HG03460 (cell line): ENCODE measurements around the gene HIKESHI.
A peak's percentile ranks its signal among the peaks of the same experiment; 100 is the strongest.
"Not testable (repeated sequence)": the region's sequence is repeated elsewhere in the genome, so short reads cannot be mapped to it uniquely, and the experiment has no call there.

Experiments
- ATAC-seq: cut with Tn5 transposase; IDR thresholded peaks from one replicate; pipeline ENCODE4 v1.9.1; 2021; ENCODE audit not compliant: unreplicated experiment

HIKESHI gene

GRCh38 chr11:86292912-86293616 is 9.0 kb upstream of the HIKESHI start:
- peak; percentile 52 for ATAC-seq

DNA sequence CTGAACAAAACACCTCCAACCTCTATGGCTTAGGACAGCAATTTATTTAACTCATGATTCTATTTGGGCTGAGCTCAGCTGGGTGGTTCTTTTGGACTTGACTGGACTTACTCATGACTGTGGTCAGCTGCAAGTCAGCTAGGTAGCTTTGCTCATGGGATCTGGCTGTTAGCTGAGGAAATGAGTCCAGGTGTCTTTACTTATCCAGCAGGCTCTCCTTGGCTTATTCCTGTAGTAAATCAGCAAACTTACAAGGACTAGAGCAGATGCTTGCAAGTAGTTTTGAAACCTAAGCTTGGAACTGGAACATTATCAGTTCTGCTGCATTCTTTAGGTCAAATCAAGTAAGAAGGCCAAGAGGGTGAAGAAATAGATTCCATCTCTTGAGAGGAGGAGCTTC is 8.0 kb upstream of the HIKESHI start:
- no peak for ATAC-seq

- ATAC-seq, result peak; percentile 16
These were observed 323 bp upstream of the HIKESHI start for GRCh38 chr11:86301742-86302091.

DNA sequence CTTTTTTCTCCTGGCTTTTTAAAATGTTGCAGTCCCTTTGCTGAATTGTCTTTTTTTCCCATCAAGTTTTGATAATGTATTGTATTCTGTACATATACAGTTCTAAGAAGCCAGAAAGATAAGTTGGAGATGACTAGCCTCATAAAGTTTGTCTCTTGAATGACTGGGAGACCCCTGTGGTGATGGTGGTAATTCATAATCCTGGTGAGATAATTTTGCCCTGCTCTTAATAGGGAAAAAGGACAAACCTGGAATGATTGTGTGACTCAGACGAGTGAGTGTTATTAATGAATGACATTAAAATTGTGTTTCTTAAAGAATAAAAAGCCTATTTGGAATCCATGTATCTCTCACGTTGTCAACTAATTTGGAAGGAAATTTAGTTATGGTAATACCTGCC is 1.2 kb downstream of the HIKESHI start:
- no peak for ATAC-seq

- ATAC-seq, result not testable (repeated sequence)
These were observed 6.7 kb downstream of the HIKESHI start for GRCh38 chr11:86308710-86309109.

GRCh38 chr11:86313793-86314192 is 11.8 kb downstream of the HIKESHI start:
- ATAC-seq, result no peak

GRCh38 chr11:86314636-86315035 is 12.6 kb downstream of the HIKESHI start:
- no peak for ATAC-seq

DNA sequence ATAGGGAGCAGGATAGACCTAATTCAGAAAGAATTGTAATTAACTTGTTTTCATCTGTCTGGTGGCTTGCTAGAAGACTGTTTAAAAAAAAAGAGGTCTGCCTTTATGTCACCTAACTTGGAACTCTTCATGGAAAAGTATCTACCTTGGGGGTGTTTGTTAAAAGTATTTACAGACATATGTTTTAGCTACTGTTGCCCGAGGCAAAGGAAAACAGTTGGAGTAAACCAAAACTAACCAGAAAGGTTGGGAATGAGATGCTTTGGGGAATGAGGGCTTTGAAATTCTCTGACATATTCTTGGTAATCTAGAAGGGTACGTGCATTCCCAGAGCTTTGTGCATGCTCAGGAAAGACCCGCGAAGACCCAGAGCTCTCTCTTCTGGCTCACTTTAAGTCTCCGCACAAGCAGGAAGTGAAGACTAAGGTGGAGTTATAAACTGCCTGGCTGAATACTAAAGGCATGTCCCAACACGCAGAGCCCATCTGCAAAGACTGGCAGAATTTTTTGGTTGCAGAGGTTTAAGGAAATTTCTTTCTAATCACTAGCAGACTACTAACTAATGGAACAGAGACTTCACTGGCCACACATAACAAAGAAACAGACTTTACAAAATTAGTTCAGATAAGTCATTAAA is 33.2 kb downstream of the HIKESHI start:
- ATAC-seq, result no peak

DNA sequence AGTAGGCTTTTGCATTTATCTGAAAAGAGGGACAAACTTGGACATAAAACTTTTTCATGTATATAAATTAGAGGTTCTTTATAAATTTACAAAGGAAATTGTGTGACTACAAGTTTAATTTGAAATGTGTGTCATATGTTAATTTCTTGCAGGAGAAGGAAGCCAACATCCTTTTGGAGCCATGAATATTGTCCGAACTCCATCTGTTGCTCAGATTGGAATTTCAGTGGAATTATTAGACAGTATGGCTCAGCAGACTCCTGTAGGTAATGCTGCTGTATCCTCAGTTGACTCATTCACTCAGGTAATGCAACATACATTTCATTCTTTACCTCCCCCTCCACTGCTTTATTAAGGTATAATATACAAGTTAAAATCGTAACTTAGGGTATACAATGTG is 35.2 kb downstream of the HIKESHI start:
- no peak for ATAC-seq

- no peak for ATAC-seq
These were observed 39.3 kb downstream of the HIKESHI start for GRCh38 chr11:86341382-86341781.

- ATAC-seq, result no peak
These were observed 44.5 kb downstream of the HIKESHI start for GRCh38 chr11:86346513-86346912.

DNA sequence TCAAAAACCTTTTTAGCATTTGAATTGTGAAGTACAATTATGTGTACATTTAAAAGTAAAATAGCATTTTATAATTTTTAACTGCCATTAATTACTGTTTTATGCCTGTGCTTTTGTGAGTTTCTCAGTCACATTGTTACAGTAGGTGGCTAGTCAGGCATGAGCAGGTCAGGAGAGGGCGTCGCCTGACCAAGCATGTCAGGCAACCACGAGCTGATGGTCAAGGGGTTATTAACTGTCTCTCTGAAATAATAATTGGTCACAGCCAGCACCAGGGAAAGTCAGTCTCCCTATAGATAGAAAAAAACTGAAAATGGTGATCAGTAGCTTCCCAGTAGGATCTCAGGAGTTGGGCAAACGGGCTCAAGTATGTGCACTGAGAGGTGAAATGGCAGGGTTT is 53.2 kb downstream of the HIKESHI start:
- no peak for ATAC-seq

GRCh38 chr11:86357412-86357811 is 55.4 kb downstream of the HIKESHI start:
- ATAC-seq, result not testable (repeated sequence)

DNA sequence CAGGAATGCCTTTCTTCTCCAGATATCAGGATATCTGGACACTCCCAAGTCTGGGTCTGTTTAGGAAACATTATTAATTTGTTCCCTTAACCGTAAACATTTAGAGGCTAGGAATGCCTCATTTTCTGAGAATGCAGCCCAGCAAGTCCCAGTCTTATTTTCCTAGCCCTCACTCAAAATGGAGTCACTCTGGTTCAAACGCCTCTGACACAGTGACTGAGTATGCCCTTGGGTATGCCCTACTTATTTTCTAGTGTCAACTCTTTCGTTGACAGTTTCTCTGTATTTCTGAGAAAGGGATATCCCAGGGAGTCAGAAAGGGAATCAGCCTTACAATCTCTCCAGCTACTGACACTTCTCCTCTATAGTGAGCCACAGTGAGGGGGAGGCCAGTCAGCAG is 56.7 kb downstream of the HIKESHI start:
- no peak for ATAC-seq

- ATAC-seq, result no peak
These were observed 58.8 kb downstream of the HIKESHI start for GRCh38 chr11:86360775-86361395.

DNA sequence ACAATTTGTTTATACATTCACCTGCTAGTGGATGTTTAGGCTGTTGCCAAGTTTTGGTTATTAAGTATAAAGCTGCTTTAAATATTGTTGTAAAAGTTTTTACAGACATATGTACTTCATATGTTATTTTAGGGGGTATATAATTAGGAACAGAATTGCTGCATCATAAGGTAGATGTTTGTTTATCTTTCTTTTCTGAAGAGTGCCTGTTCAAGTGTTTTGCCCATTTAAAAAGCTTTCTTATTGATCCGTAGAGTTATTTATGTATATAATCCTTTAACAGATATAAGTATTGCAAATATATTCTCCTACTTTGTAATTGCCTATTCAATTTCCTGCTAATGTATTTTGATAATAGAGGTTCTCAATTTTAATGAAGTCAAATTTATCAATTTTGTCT is 61.4 kb downstream of the HIKESHI start:
- ATAC-seq, result no peak

DNA sequence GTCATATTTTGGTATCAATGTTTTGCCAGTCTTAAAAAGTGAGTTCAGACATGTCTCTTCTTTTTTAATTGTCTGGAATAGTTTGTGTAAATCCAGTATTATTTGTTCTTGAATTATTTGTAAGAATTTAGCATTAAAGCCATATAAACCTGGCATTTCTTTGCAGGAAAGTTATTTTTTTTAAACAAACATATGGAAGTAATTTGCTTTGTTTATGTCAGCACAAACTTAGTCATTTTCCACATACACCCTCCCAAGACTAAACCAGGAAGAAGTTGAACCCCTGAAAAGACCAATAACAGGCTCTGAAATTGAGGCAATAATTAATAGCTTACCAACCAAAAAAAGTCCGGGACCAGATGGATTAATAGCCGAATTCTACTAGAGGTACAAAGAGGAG is 63.5 kb downstream of the HIKESHI start:
- no peak for ATAC-seq

GRCh38 chr11:86369668-86370067 is 67.6 kb downstream of the HIKESHI start:
- ATAC-seq, result no peak

- no peak for ATAC-seq
These were observed 68.1 kb downstream of the HIKESHI start for GRCh38 chr11:86370171-86370570.

DNA sequence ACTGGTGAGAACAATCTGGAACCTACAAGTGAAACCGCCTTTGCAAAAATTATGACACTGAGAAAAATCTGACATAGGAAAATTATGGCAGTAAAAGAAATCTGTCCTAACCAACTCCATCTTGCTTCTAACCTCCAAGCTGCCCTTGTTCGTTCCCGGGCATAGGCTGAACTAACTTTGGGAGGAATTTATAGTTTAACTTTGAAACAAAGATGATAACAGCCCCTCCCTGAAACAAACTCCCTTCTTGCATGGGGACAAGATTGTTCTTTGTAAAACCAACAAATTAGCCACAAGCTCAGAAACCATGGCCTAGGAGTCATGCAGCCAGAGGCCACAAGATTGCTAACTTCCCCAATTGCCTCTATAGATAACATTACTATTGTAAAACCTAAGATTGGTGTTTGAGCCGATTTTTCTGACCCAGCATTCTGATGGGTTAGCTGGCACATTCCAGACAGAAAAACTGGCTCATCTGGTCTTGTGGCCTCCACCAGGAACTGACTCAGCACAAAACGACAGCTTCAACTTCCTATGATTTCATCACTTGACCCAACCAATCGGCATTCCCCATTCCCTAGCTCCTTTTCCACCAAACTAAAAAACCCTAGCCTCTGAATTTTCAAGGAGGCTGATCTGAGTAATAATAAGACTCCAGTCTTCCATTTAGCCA is 69.0 kb downstream of the HIKESHI start:
- ATAC-seq, result no peak

DNA sequence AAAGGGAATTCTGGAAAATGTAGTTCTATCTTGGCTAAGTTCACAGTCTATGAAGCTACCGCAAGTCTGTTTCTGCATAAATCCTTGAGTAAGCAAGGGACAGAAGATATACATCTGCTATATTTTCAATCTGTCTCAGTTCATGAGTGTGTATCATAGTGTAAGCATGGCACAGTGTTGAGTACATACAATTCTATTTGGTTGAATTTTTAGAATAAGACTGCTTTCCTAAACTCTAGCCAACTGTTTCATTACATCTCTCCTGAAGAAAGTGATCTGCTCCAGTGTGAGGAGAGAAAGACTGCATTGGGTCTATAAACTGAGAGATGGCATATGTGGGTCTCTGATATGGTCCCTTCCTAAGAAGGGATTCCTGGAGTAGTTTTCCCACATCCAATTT is 70.0 kb downstream of the HIKESHI start:
- no peak for ATAC-seq

DNA sequence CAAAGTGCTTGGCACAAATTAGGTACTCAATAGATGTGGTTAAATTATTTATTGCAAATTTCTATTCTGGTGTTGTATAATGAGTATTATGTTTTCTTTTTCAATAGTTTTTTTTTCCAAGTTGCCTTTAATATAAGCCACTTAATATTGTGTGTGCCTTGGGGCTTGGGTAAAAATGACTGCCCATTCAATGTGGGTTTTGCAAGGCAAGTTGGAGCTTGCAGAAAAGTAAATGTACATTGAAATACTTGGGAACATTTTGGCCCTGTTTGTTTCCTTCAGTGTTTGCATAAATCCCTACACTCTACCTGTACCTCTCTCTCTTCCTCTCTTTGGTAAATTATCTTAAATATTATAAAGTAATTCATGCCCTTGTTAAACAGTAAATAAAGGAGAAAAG is 70.5 kb downstream of the HIKESHI start:
- no peak for ATAC-seq
